ENCODE measurements around the gene NR4A1. TPM values are rescaled to one million over a fixed set of nuclear protein-coding genes. Genes with fewer than 3 reads are reported as not detected.

NR4A1 gene
- total and polyA plus RNA-seq, 2 of the 13 experiments (the other 11 are each of a cell fraction or from before 2014, with no cell fraction given) = 5.7 to 15.2 TPM

DNA sequence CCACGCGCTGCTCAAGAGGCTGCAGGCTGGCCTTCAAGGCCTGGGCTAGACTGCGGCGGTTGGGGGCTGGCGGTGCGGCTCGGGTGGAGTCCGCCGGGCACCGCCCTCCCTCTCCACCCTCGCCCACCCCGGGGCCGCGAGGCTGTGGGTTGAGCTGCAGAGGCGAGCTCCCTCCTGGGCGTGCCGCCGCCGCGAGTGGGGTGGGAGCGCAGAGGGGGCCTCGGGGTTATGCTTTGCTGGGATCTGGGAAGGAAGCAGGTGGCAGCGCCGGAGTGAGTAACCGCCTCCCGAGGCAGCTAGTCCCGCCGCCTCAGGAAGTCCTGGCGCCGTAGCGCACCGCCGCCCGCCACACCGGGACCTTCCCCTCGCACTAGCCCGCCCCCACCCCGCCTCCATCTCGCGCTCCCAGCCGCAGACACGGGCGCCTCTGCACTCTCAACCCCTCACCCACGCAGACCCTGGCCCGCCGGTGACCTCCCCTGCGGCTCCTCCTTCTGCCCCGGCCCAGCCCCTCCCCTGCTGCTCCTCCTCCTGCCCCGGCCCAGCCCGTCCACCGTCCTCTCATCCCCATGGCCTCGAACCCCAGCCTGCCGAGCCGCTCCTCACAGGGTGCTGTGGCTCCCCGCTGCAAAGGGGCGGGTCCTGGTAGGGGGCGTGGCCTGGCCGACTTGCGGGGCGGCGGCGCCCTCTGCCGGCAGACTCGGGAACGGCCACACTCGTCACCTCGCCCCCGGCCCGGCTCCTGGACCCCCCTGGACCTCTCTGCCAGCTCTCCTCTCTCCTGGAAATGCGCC is 27.9 kb upstream of the NR4A1 start (continued):
- TF ChIP-seq, protein P1, sequence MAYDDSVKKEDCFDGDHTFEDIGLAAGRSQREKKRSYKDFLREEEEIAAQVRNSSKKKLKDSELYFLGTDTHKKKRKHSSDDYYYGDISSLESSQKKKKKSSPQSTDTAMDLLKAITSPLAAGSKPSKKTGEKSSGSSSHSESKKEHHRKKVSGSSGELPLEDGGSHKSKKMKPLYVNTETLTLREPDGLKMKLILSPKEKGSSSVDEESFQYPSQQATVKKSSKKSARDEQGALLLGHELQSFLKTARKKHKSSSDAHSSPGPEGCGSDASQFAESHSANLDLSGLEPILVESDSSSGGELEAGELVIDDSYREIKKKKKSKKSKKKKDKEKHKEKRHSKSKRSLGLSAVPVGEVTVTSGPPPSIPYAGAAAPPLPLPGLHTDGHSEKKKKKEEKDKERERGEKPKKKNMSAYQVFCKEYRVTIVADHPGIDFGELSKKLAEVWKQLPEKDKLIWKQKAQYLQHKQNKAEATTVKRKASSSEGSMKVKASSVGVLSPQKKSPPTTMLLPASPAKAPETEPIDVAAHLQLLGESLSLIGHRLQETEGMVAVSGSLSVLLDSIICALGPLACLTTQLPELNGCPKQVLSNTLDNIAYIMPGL (CRISPR knock-in tag; IDR thresholded peaks at IDR 0.05; ENCODE audit: borderline replicate concordance in 1 of 2, low read depth in 1 of 2) = peak; percentile 86 to 90
- TF ChIP-seq DPF2 (CRISPR knock-in tag; IDR thresholded peaks at IDR 0.05; ENCODE audit: borderline replicate concordance, low read depth) (no peak), NFIC (IDR thresholded peaks at IDR 0.05; ENCODE audit: low read length) (no peak), KMT2B (CRISPR knock-in tag; IDR thresholded peaks at IDR 0.05) (0 out of 2 replicates have a peak, but pooled peaks have one; percentile 36), ZNF605 (CRISPR knock-in tag; IDR thresholded peaks at IDR 0.05) (no peak), ZFX (CRISPR knock-in tag; IDR thresholded peaks at IDR 0.05; ENCODE audit: low read depth) (peak; percentile 5), PHF21A (CRISPR knock-in tag; IDR thresholded peaks at IDR 0.05) (no peak), YEATS4 (CRISPR knock-in tag; IDR thresholded peaks at IDR 0.05; ENCODE audit: borderline replicate concordance) (peak; percentile 69; the same call in 1 of the 2 replicates), ZMYM2 (CRISPR knock-in tag; IDR thresholded peaks at IDR 0.05) (peak; percentile 35; the same call in 1 of the 2 replicates), HOXD1 (CRISPR knock-in tag; IDR thresholded peaks at IDR 0.05) (peak; percentile 23; the same call in 1 of the 2 replicates)
- TF ChIP-seq, protein P2, sequence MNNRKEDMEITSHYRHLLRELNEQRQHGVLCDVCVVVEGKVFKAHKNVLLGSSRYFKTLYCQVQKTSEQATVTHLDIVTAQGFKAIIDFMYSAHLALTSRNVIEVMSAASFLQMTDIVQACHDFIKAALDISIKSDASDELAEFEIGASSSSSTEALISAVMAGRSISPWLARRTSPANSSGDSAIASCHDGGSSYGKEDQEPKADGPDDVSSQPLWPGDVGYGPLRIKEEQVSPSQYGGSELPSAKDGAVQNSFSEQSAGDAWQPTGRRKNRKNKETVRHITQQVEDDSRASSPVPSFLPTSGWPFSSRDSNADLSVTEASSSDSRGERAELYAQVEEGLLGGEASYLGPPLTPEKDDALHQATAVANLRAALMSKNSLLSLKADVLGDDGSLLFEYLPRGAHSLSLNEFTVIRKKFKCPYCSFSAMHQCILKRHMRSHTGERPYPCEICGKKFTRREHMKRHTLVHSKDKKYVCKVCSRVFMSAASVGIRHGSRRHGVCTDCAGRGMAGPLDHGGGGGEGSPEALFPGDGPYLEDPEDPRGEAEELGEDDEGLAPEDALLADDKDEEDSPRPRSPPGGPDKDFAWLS (CRISPR knock-in tag; IDR thresholded peaks at IDR 0.05; ENCODE audit: borderline replicate concordance) = no peak
- TF ChIP-seq, protein P3, sequence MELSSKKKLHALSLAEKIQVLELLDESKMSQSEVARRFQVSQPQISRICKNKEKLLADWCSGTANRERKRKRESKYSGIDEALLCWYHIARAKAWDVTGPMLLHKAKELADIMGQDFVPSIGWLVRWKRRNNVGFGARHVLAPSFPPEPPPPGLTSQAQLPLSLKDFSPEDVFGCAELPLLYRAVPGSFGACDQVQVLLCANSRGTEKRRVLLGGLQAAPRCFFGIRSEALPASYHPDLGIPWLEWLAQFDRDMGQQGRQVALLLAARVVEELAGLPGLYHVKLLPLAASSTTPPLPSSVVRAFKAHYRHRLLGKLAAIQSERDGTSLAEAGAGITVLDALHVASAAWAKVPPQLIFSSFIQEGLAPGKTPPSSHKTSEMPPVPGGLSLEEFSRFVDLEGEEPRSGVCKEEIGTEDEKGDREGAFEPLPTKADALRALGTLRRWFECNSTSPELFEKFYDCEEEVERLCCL (CRISPR knock-in tag; IDR thresholded peaks at IDR 0.05; ENCODE audit: borderline replicate concordance) = no peak
- TF ChIP-seq, protein P4, sequence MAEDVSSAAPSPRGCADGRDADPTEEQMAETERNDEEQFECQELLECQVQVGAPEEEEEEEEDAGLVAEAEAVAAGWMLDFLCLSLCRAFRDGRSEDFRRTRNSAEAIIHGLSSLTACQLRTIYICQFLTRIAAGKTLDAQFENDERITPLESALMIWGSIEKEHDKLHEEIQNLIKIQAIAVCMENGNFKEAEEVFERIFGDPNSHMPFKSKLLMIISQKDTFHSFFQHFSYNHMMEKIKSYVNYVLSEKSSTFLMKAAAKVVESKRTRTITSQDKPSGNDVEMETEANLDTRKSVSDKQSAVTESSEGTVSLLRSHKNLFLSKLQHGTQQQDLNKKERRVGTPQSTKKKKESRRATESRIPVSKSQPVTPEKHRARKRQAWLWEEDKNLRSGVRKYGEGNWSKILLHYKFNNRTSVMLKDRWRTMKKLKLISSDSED (CRISPR knock-in tag; IDR thresholded peaks at IDR 0.05) = no peak
- TF ChIP-seq, protein P5, sequence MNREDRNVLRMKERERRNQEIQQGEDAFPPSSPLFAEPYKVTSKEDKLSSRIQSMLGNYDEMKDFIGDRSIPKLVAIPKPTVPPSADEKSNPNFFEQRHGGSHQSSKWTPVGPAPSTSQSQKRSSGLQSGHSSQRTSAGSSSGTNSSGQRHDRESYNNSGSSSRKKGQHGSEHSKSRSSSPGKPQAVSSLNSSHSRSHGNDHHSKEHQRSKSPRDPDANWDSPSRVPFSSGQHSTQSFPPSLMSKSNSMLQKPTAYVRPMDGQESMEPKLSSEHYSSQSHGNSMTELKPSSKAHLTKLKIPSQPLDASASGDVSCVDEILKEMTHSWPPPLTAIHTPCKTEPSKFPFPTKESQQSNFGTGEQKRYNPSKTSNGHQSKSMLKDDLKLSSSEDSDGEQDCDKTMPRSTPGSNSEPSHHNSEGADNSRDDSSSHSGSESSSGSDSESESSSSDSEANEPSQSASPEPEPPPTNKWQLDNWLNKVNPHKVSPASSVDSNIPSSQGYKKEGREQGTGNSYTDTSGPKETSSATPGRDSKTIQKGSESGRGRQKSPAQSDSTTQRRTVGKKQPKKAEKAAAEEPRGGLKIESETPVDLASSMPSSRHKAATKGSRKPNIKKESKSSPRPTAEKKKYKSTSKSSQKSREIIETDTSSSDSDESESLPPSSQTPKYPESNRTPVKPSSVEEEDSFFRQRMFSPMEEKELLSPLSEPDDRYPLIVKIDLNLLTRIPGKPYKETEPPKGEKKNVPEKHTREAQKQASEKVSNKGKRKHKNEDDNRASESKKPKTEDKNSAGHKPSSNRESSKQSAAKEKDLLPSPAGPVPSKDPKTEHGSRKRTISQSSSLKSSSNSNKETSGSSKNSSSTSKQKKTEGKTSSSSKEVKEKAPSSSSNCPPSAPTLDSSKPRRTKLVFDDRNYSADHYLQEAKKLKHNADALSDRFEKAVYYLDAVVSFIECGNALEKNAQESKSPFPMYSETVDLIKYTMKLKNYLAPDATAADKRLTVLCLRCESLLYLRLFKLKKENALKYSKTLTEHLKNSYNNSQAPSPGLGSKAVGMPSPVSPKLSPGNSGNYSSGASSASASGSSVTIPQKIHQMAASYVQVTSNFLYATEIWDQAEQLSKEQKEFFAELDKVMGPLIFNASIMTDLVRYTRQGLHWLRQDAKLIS (CRISPR knock-in tag; IDR thresholded peaks at IDR 0.05) = no peak

Data from HepG2 (cell line).